Endothelial cell of umbilical vein (primary cell): Measurements from ENCODE around the gene WWC1.

Source experiments
- EZH2 ChIP-seq: IDR thresholded peaks from 2 replicates; pipeline ENCODE4 v1.6.1; 2012; ENCODE audit warnings: borderline replicate concordance, low read depth, mild to moderate bottlenecking, moderate library complexity, low read length, inconsistent platforms; ENCODE audit not compliant: severe bottlenecking
- FOS ChIP-seq: IDR thresholded peaks from 2 replicates; pipeline ENCODE4 v1.6.1; 2011; ENCODE audit warnings: mild to moderate bottlenecking, low read length, moderate library complexity, borderline replicate concordance; ENCODE audit not compliant: insufficient read depth
- JUN ChIP-seq: IDR thresholded peaks from 2 replicates; pipeline ENCODE4 v1.6.1; 2011; ENCODE audit warnings: borderline replicate concordance, low read depth; ENCODE audit not compliant: insufficient read length, insufficient read depth
- MAX ChIP-seq: IDR thresholded peaks from 2 replicates; pipeline ENCODE4 v1.6.1; 2011; ENCODE audit not compliant: insufficient read depth, insufficient read length
- POLR2A ChIP-seq: IDR thresholded peaks from 2 replicates; pipeline ENCODE4 v1.6.1; 2012; ENCODE audit warnings: low read depth, mild to moderate bottlenecking, control low read depth, low read length
- POLR2AphosphoS5 ChIP-seq: IDR thresholded peaks from 2 replicates; pipeline ENCODE4 v1.6.1; 2012; ENCODE audit warnings: low read depth, mild to moderate bottlenecking, control low read depth, low read length, moderate library complexity; ENCODE audit not compliant: insufficient read depth
- TF ChIP-seq, protein P1 (sequence below), 2 donors: IDR thresholded peaks; 1 replicate in 1 of 2; 2 replicates in 1 of 2; pipeline ENCODE4 v1.5.1; 2011; ENCODE audit warnings: low read length in 2 of 2, mild to moderate bottlenecking in 2 of 2, moderate library complexity in 2 of 2, control low read depth in 1 of 2, inconsistent platforms in 1 of 2, low read depth in 1 of 2; ENCODE audit not compliant: insufficient read depth in 1 of 2; ENCODE audit errors: extremely low read depth in 1 of 2

GRCh38 chr5:168426007-168426863, 134.8 kb downstream of the WWC1 start:
- TF ChIP-seq, protein P1, sequence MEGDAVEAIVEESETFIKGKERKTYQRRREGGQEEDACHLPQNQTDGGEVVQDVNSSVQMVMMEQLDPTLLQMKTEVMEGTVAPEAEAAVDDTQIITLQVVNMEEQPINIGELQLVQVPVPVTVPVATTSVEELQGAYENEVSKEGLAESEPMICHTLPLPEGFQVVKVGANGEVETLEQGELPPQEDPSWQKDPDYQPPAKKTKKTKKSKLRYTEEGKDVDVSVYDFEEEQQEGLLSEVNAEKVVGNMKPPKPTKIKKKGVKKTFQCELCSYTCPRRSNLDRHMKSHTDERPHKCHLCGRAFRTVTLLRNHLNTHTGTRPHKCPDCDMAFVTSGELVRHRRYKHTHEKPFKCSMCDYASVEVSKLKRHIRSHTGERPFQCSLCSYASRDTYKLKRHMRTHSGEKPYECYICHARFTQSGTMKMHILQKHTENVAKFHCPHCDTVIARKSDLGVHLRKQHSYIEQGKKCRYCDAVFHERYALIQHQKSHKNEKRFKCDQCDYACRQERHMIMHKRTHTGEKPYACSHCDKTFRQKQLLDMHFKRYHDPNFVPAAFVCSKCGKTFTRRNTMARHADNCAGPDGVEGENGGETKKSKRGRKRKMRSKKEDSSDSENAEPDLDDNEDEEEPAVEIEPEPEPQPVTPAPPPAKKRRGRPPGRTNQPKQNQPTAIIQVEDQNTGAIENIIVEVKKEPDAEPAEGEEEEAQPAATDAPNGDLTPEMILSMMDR (IDR thresholded peaks at IDR 0.05; ENCODE audit: extremely low read depth in 1 of 2, insufficient read depth in 1 of 2, low read depth in 1 of 2, low read length in 2 of 2) = no peak
- TF ChIP-seq POLR2A = no peak
- no peak for TF ChIP-seq EZH2
- no peak for TF ChIP-seq POLR2AphosphoS5
- no peak for TF ChIP-seq FOS
- no peak for TF ChIP-seq MAX
- TF ChIP-seq JUN = no peak
